Measurements from ENCODE around the gene DISP3. TPM values are rescaled to one million over a fixed set of nuclear protein-coding genes. Genes with fewer than 3 reads are reported as not detected.

The DISP3 gene
- total and polyA plus RNA-seq, 2 experiments from 2014 or later: 0.18 to 0.74 TPM

- Histone ChIP-seq H3K36me3 (no peaks in the 10 kb centered on the region), H3K4me3 (no peak overlapping the region), H3K9me3 (ENCODE audit: low read depth) (no peaks in the 10 kb centered on the region), H3K4me1 (ENCODE audit: low read depth) (no peaks in the 10 kb centered on the region), H3K27ac (no peak overlapping the region), H3K27me3 (no peaks in the 10 kb centered on the region)
- no peak for DNase-seq (ENCODE audit: low read depth in 1 of 2, low spot score in 1 of 2)
- TF ChIP-seq, protein P1, sequence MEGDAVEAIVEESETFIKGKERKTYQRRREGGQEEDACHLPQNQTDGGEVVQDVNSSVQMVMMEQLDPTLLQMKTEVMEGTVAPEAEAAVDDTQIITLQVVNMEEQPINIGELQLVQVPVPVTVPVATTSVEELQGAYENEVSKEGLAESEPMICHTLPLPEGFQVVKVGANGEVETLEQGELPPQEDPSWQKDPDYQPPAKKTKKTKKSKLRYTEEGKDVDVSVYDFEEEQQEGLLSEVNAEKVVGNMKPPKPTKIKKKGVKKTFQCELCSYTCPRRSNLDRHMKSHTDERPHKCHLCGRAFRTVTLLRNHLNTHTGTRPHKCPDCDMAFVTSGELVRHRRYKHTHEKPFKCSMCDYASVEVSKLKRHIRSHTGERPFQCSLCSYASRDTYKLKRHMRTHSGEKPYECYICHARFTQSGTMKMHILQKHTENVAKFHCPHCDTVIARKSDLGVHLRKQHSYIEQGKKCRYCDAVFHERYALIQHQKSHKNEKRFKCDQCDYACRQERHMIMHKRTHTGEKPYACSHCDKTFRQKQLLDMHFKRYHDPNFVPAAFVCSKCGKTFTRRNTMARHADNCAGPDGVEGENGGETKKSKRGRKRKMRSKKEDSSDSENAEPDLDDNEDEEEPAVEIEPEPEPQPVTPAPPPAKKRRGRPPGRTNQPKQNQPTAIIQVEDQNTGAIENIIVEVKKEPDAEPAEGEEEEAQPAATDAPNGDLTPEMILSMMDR (IDR thresholded peaks at IDR 0.05; ENCODE audit: low read depth, low read length): no peak
Observed at GRCh38 chr1:11486231-11487009, 7.5 kb downstream of the DISP3 start.

GRCh38 chr1:11487196-11487751, 8.3 kb downstream of the DISP3 start:
- Histone ChIP-seq H3K9me3 (ENCODE audit: low read depth) (no peaks in the 10 kb centered on the region), H3K27me3 (no peaks in the 10 kb centered on the region), H3K27ac (no peak overlapping the region), H3K36me3 (no peaks in the 10 kb centered on the region), H3K4me3 (no peak overlapping the region), H3K4me1 (ENCODE audit: low read depth) (no peaks in the 10 kb centered on the region)
- TF ChIP-seq, protein P1 (IDR thresholded peaks at IDR 0.05; ENCODE audit: low read depth, low read length): no peak
- DNase-seq (ENCODE audit: low read depth in 1 of 2, low spot score in 1 of 2): no peak

DNA sequence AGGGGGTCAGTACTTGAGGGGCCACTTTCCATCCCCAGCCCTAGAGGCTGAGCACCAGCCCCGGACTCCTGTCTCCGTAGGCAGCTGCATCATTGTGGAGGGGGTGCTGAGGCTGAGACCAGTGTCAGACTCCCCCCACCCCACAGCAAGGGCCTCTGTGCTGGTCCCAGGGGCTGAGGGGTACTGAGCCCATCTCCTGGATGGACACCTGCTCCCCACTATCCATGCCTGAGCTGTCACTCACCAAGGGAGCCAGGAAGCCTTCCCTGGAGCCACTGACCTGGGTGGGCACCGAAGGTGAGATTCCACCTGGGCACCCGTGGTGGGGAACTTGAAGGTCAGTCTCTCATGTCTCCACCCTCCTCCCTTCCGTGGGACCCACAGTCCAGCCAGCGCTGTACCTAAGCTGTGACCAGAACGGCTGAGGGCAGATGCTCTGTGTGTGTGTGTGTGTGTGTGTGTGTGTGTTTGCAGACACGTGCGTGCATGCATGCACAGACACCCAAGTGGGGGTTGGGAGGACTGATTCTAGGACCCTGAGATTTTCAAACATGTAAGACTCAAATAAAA, 9.3 kb downstream of the DISP3 start:
- H3K27ac ChIP-seq: no peak overlapping the region
- no peaks in the 10 kb centered on the region for H3K27me3 ChIP-seq
- DNase-seq (ENCODE audit: low read depth in 1 of 2, low spot score in 1 of 2): no peak
- H3K36me3 ChIP-seq: no peaks in the 10 kb centered on the region
- H3K4me1 ChIP-seq (ENCODE audit: low read depth): no peaks in the 10 kb centered on the region
- TF ChIP-seq, protein P1 (IDR thresholded peaks at IDR 0.05; ENCODE audit: low read depth, low read length): no peak
- no peaks in the 10 kb centered on the region for H3K9me3 ChIP-seq (ENCODE audit: low read depth)
- H3K4me3 ChIP-seq: no peak overlapping the region

DNA sequence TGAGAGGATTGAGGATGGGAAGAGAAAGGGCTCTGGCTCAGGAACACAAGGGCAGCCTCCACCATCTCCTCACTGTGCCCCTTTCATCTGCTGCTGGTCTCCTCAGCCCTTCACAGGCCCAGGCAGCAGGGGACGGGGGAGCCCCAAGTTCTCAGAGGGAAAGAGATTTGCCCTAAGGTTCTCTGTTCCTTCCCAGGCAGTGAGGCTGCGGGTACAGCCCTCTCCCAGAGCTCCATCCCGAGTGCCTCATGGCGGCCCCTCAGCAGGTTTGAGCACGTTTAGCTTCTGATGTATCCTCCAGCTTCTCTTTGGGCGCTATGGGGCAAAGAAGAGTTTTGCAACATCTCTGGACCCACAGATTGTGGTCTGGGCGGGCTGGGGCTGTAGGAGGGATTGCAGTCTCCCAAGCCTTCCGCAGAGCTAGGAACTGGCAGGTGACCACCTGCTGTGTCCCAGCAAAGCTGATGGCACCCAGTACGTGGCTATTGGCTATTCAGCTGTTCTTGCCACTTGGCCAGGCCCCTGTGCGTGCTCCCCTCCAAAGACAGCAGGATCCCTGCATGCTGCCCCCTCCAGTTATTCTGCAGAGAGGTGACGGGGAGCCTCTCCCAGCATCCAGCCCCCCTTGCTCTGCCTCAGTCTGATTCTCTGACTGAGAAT, 10.1 kb downstream of the DISP3 start:
- H3K36me3 ChIP-seq: no peaks in the 10 kb centered on the region
- H3K27me3 ChIP-seq: no peaks in the 10 kb centered on the region
- H3K4me1 ChIP-seq (ENCODE audit: low read depth): no peaks in the 10 kb centered on the region
- no peak overlapping the region for H3K4me3 ChIP-seq
- no peaks in the 10 kb centered on the region for H3K9me3 ChIP-seq (ENCODE audit: low read depth)
- H3K27ac ChIP-seq: no peak overlapping the region
- DNase-seq (ENCODE audit: low read depth in 1 of 2, low spot score in 1 of 2): no peak
- TF ChIP-seq, protein P1 (IDR thresholded peaks at IDR 0.05; ENCODE audit: low read depth, low read length): no peak

DNA sequence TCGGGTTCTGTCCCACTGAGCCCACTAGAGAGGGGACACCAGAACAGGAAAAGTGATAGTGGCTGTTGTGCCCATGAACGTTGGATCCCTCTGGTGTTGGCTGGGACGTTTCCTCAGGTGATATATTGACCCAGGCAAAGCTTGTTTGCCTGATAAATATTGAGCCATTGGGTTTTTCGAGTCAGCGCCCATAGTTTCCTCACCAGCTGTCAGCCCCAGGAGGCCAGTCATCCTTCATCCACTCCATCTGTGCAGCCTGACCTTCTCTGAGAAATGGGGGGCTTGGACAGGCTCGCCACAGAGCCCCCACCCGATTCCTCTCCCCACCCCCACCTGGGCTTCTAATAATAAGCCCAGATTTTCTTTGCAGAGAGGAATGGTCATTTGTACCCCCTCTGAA, 13.3 kb downstream of the DISP3 start:
- TF ChIP-seq, protein P1 (IDR thresholded peaks at IDR 0.05; ENCODE audit: low read depth, low read length): no peak
- no peak for DNase-seq (ENCODE audit: low read depth in 1 of 2, low spot score in 1 of 2)

More for the DNA sequence above, 13.3 kb downstream of the DISP3 start:
- no peak overlapping the region for H3K27ac ChIP-seq
- H3K27me3 ChIP-seq: no peaks in the 10 kb centered on the region
- H3K4me3 ChIP-seq: no peak overlapping the region
- no peaks in the 10 kb centered on the region for H3K4me1 ChIP-seq (ENCODE audit: low read depth)
- no peaks in the 10 kb centered on the region for H3K36me3 ChIP-seq
- H3K9me3 ChIP-seq (ENCODE audit: low read depth): no peaks in the 10 kb centered on the region
